GM18867 (cell line): Measurements from ENCODE around the gene HK2.
A peak's percentile ranks its signal among the peaks of the same experiment; 100 is the strongest.

Experiments
- ATAC-seq: cut with Tn5 transposase; IDR thresholded peaks from one replicate; pipeline ENCODE4 v1.9.1; 2021; ENCODE audit warnings: mild to moderate bottlenecking, moderate library complexity; ENCODE audit not compliant: unreplicated experiment

The HK2 gene

DNA sequence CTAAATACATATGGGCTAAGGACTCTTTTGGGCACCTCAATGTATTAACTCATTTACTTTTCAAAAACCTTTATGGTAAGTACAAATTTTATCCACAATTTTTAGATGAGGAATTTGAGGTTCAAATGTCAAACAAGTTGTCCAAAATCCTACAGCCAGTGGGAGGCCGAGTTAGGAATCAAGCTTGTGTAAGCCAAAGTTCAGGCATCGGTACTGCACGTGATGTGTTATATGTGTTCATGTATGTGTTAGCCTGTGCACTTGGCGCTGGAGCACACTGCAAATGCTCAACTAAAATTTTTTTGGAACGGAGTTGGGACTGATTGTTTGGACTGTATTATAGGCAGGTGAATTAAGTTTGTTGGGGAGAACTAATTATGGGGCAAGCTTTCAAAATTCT lies 22.7 kb downstream of the HK2 start:
- ATAC-seq = no peak

DNA sequence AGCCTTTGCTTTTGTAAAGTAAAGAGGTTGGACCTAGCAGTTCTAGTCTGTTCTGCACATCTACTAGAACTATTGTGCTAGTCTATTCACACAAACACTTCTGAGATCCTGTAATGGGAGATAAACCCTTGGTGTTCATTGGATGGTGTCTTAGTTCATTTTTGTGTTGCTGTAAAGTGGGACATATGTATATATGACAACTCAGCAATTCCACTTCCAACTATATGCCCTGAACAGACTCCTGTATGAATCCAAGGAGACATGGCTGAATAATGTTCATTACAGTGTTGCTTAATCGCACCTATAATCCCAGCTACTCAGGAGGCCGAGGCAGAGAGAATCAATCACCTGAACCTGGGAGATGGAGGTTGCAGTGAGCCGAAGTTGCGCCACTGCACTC lies 23.3 kb downstream of the HK2 start:
- ATAC-seq = no peak

DNA sequence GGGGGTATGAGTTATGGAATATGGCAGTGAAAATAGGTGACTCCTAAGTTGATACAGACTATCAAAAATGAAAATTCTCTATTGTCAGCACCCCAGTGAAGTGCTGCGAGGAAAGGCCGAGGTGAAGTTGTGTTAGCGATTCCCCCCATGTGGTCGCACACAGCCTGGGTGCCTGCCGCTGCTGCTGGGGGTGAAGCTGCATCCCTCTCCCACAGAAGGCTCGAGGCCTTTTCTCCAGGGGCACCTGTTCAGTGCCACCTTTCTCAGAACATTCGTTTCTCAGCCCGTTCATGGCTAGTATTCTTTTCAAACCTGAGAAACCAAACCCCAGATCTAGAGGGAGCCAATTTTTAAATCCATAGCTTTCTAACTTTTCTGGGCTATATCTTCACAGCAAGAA lies 23.8 kb downstream of the HK2 start:
- no peak for ATAC-seq

DNA sequence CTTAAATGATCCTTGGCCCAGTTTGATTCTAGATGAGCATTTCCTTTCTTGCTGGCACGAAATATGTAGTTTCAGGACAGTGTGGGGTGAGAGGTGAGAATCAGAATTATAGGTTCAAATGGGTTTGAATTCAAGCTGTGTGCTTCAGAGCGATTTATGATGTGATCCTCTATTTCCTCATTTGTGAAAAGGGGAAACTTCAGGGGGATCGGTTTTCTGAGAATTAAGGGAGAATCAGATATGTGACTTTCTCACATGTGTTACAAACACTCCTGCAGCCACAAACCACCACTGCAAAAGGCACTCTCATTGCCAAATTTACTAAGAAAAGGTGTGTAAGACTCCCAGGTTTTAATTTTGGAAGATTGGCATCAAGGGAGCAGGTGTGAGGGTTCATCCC lies 24.4 kb downstream of the HK2 start:
- ATAC-seq = no peak

DNA sequence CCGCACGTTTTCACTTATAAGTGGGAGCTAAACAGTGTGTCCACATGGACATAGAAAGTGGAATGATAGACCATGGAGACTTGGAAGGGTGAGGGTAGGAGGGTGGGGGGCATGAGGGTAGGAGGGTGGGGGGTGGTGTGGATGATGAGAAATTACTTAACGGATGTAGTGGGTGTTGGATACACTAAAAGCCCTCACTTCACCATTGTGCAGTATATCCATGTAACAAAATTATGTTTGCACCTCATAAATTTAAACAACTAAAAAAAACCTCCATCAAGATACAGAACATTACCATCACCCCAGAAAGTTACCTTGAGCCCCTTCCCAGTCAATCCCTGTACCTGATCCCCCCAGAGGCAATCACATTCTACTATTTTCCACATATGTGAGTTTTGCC lies 26.2 kb downstream of the HK2 start:
- ATAC-seq = no peak

GRCh38 chr2:74860521-74860920 lies 26.6 kb downstream of the HK2 start:
- no peak for ATAC-seq

- no peak for ATAC-seq
Observed at GRCh38 chr2:74861531-74861930, 27.6 kb downstream of the HK2 start.

GRCh38 chr2:74862020-74862964 lies 28.4 kb downstream of the HK2 start:
- no peak for ATAC-seq

GRCh38 chr2:74863802-74864248 lies 29.9 kb downstream of the HK2 start:
- ATAC-seq = peak; percentile 48

DNA sequence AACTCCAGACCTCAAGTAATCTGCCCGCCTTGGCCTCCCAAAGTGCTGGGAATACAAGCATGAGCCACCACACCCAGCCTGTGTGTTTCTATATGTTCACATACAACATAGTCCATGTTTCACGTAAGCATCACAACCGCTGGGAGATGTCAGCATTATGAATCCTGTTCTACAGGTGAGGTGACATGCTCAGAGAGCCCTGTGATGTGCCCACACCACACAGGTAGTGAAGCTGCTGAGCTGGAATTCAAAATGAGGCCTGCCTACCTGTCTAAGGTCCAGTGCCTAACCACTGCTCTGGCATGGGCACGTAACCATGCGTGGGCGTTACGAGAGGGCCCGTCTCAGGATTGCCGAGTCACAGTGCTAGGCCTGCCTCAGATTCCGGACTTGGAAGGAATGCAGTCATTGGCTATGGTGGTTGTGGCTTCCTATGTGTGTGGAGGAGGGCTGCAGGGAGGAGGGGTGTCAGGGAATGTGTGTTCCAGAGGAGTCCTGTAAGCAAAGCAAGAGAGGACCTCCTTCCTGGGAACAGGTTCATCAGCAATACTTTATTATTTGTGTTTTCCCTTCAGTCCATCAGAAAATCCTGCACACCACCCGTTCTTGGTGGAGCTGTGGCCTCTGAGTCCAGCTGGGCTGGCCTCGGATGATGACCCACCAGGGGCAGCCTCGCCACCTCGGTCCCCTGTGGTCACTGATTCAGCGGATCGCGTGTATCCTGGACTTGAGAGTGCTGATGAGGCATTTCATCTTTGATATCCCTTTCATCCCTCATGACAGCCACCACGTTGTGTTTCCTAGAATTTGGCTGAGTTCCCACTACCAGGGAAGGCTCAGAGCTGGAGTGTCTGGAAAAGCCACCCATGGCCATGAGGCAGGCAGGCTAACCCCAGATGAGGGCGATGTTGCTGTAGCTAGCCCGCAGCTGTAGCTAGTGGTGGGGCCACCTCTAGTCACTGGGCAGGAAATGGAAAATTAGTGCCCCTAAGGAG lies 31.1 kb downstream of the HK2 start:
- no peak for ATAC-seq

- no peak for ATAC-seq
Observed at GRCh38 chr2:74865770-74866674, 32.1 kb downstream of the HK2 start.

DNA sequence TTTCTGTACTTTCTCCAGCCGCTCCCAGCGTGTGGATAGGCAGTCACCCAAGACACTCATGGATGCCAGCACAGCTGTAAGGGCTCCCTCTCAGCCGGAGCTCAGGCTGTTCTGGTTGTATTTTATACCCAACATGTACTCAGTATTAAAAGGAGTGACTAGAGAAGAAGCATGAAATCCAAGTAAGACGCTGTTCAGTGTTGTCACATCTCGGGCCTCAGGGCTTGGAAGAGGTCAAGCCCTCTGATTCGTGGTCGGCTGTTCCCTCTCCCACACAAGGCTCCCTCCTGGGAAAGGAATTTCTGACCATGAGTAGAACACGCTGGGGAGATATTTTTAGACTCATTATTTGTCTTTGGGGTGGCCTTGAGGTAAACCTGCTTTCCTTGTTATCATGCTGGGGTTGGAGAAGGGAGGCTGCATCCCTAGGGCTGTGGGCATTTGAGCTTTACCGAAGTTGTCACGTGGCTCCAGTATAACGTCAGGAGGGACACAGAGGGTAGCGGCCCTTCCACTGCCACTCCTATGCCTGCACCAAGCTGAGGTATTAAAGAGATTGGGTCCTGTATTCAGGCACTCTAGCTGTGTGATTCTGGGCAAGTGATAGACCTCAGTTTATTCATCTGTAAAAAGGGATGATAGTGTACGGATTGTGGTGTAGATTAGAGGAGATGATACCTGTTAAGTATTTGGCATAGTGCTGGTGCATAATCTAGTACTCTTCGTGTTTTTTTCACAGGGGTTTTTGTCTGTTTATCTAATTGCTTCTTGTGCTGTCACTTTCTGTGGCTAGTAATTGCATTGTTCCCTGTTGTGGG lies 34.1 kb downstream of the HK2 start:
- no peak for ATAC-seq

DNA sequence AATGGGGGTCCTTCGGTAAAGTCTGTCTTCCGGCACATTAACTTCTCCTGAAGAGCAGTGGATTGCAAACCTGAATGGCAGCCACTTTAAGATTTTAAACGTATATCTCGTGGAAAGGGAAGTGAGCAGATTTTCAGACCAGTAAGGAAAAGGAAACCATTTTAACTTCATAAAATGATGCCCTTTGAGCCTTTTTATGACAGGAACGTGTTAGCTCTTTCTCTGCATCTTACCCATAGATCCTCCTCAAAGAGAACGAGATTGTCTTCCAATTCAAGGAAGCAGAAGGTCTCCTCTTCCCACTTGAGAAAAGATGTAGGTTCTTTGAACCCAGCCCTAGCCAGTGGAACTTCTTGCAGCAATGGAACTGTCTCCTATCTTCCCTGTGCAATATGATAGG lies 35.6 kb downstream of the HK2 start:
- no peak for ATAC-seq

DNA sequence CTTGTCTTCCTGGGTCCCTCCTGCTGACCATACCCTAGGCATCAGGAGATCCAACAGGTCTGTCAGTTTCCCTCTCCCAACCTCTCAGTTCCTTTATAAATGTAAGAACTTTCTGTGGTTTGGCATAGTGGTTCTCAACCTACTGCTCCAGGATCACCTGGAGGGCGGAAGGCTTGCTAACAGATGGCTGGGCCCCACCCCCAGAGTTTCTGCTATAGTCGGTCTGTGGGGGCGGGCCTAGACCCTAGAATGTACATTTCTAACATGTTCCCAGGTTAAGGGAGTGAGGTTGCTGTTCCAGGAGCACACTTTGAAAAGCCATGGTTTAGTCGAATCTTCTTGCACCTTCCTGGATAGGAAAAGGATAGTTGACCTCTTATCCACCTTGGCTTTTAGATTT lies 37.0 kb downstream of the HK2 start:
- ATAC-seq = no peak

DNA sequence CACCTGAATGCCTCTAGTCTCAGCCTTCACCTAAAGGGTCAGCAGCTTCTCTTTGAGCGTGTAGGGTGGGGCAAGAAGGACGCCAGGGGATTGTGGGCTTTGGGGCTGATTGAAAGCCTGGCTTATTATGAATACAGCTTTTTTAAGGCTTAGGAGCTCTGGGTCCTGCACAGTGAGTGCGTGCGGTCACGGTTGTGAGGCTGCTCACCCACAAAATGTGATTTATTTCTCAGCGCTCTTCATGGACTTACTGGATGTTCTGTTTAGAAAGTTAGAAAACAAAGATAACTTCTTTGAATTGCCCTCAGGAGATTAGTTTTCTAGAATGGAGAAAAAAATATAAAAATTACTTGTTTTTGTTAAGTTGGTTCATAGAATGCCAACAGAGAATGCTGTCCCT lies 37.5 kb downstream of the HK2 start:
- no peak for ATAC-seq

DNA sequence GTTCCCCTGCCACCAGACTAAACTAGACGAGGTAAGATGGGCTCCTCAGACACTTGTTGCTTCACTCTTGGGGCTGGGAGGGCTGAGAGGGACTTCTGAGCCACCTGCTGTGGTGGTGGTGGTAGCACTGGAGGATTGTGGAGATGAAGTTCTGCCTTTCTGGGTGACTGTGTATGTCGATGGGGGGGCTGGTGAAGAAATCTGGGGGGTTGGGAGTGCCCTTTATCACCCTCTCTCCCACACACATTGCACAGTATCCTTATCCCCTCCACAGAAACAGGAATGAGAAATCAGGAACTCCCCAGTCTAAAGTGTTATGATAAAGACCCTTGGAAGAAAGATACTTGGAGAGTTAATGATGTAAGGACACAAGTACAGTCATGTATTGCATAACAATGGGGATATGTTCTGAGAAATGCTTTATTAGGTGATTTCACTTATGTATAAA lies 38.5 kb downstream of the HK2 start:
- no peak for ATAC-seq

DNA sequence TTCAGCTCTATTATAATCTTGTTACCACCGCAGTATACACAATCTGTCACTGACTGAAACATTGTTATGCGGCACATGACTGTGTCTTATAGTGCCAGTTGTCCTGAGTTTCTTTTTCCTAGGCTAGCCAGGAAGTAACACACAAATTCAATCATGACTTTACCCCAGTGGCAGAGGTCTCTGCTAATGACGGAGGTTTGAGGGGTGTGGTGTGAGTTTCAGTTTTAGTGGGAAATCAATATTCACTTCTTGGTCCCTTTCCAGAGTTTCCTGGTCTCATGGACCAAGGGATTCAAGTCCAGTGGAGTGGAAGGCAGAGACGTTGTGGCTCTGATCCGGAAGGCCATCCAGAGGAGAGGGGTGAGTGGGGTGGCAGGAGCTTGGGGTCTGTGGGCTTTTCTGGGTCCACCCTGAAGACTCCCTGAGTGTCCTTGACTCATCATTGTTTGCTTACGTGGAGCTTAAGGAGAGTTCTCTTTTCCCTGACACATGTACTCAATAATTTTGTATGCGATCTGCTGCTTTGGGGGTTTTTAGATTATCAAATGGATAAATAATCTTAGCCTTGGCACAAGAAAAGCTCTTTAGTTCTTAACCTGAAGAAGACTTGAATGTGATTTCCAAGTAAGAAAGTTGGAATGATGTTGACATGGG lies 39.2 kb downstream of the HK2 start:
- no peak for ATAC-seq

- ATAC-seq = no peak
Observed at GRCh38 chr2:74873678-74874640, 40.0 kb downstream of the HK2 start.
